HepG2 (cell line): ENCODE data around the gene IL17RC. TPM values are rescaled to one million over a fixed set of nuclear protein-coding genes. Genes with fewer than 3 reads are reported as not detected.
"Not testable (repeated sequence)": the region's sequence is repeated elsewhere in the genome, so short reads cannot be mapped to it uniquely, and the experiment has no call there.

Experiments
- ATF4 ChIP-seq, 2 experiments: fragments of 450-650 bp in 1 of 2; sonication (generic) in 1 of 2; formaldehyde crosslinking; IDR thresholded peaks; 2 replicates each; pipeline versions ENCODE4 v1.5.0 to v1.8.0; 2020 to 2022; ENCODE audit warnings: mild to moderate bottlenecking in 1 of 2, missing genetic modification reagents in 1 of 2
- ATF7 ChIP-seq, 2 experiments: fragments of 450-650 bp in 1 of 2; sonication (generic) in 1 of 2; formaldehyde crosslinking in 1 of 2; IDR thresholded peaks; 2 replicates each; pipeline versions ENCODE4 v1.4.0 to v1.6.1; 2016 to 2020; ENCODE audit warnings: antibody characterized with exemption in 1 of 2, mild to moderate bottlenecking in 1 of 2, missing genetic modification reagents in 1 of 2
- CHD4 ChIP-seq: fragments of 200-600 bp; sonication (generic); IDR thresholded peaks from 2 replicates; pipeline ENCODE4 v1.7.0; 2017; ENCODE audit warnings: mild to moderate bottlenecking, low read length, borderline replicate concordance
- CREM ChIP-seq, 2 experiments: sonication (generic) in 1 of 2; formaldehyde crosslinking in 1 of 2; IDR thresholded peaks; 2 replicates each; pipeline versions ENCODE4 v1.4.0 to v1.6.1; 2016 to 2020; ENCODE audit warnings: antibody characterized with exemption in 1 of 2, mild to moderate bottlenecking in 1 of 2, missing genetic modification reagents in 1 of 2
- FOSL2 ChIP-seq: sonication (generic); formaldehyde crosslinking; IDR thresholded peaks from 2 replicates; pipeline ENCODE4 v1.4.0; 2020; ENCODE audit warnings: missing genetic modification reagents
- GABPB1 ChIP-seq: IDR thresholded peaks from 2 replicates; pipeline ENCODE4 v1.6.1; 2016; ENCODE audit warnings: mild to moderate bottlenecking, missing genetic modification reagents, moderate library complexity, missing compliant biosample characterization
- HNF4G ChIP-seq, 2 experiments: sonication (generic) in 1 of 2; formaldehyde crosslinking in 1 of 2; IDR thresholded peaks; 2 replicates each; pipeline versions ENCODE4 v1.4.0 to v1.6.1; 2011 to 2020; ENCODE audit warnings: borderline replicate concordance in 2 of 2, low read depth in 2 of 2, mild to moderate bottlenecking in 2 of 2, low read length in 1 of 2, missing genetic modification reagents in 1 of 2, moderate library complexity in 1 of 2
- KLF16 ChIP-seq, 2 experiments: sonication (generic) in 1 of 2; formaldehyde crosslinking in 1 of 2; IDR thresholded peaks; 2 replicates each; pipeline versions ENCODE4 v1.6.1 to v1.8.0; 2016 to 2023; ENCODE audit warnings: missing genetic modification reagents in 2 of 2, missing compliant biosample characterization in 1 of 2
- MAX ChIP-seq: IDR thresholded peaks from 2 replicates; pipeline ENCODE4 v1.6.1; 2012; ENCODE audit warnings: inconsistent platforms
- MED1 ChIP-seq: sonication (generic); formaldehyde crosslinking; IDR thresholded peaks from 2 replicates; pipeline ENCODE4 v1.4.0; 2020; ENCODE audit warnings: missing genetic modification reagents
- MEF2D ChIP-seq: sonication (generic); formaldehyde crosslinking; IDR thresholded peaks from 2 replicates; pipeline ENCODE4 v1.5.1; 2020; ENCODE audit warnings: mild to moderate bottlenecking, missing genetic modification reagents
- NCOR1 ChIP-seq: fragments of 200-600 bp; sonication (generic); IDR thresholded peaks from 2 replicates; pipeline ENCODE4 v1.7.0; 2017; ENCODE audit warnings: antibody characterized with exemption, low read length, borderline replicate concordance
- NKX3-1 ChIP-seq: sonication (generic); formaldehyde crosslinking; IDR thresholded peaks from 2 replicates; pipeline ENCODE4 v1.5.0; 2020; ENCODE audit warnings: missing genetic modification reagents
- RARA ChIP-seq: IDR thresholded peaks from 2 replicates; pipeline ENCODE4 v1.6.1; 2016; ENCODE audit warnings: missing genetic modification reagents, missing compliant biosample characterization
- SOX5 ChIP-seq: IDR thresholded peaks from 2 replicates; pipeline ENCODE4 v1.6.1; 2016; ENCODE audit warnings: borderline replicate concordance
- SP5 ChIP-seq: IDR thresholded peaks from 2 replicates; pipeline ENCODE4 v1.6.1; 2016; ENCODE audit warnings: low read depth, borderline replicate concordance
- TCF12 ChIP-seq, 2 experiments: fragments of 450-650 bp in 1 of 2; sonication (generic) in 1 of 2; formaldehyde crosslinking in 1 of 2; IDR thresholded peaks; 2 replicates each; pipeline versions ENCODE4 v1.6.1 to v1.8.0; 2017 to 2022; ENCODE audit warnings: antibody characterized with exemption in 1 of 2, mild to moderate bottlenecking in 1 of 2, missing genetic modification reagents in 1 of 2, moderate library complexity in 1 of 2
- ZEB1 ChIP-seq: IDR thresholded peaks from 2 replicates; pipeline ENCODE4 v1.6.1; 2012; ENCODE audit warnings: mild to moderate bottlenecking, low read depth, inconsistent platforms; ENCODE audit not compliant: insufficient replicate concordance
- ZFP82 ChIP-seq: sonication (generic); formaldehyde crosslinking; IDR thresholded peaks from 2 replicates; pipeline ENCODE4 v1.5.1; 2020; ENCODE audit warnings: mild to moderate bottlenecking, missing genetic modification reagents, borderline replicate concordance
- ZFX ChIP-seq: sonication (generic); formaldehyde crosslinking; IDR thresholded peaks from 2 replicates; pipeline ENCODE4 v1.4.0; 2020; ENCODE audit warnings: mild to moderate bottlenecking, low read depth, missing genetic modification reagents, moderate library complexity
- ZMYM3 ChIP-seq: sonication (generic); formaldehyde crosslinking; IDR thresholded peaks from 2 replicates; pipeline ENCODE4 v1.5.1; 2020; ENCODE audit warnings: mild to moderate bottlenecking, missing genetic modification reagents
- ZMYM4 ChIP-seq: sonication (generic); formaldehyde crosslinking; IDR thresholded peaks from 2 replicates; pipeline ENCODE4 v1.8.1; 2023; ENCODE audit warnings: mild to moderate bottlenecking, missing genetic modification reagents
- ZNF580 ChIP-seq: IDR thresholded peaks from 2 replicates; pipeline ENCODE4 v1.6.1; 2016; ENCODE audit warnings: low read depth, borderline replicate concordance
- ZNF589 ChIP-seq: sonication (generic); formaldehyde crosslinking; conservative IDR thresholded peaks from 2 replicates; pipeline ENCODE4 v1.8.0; 2022; ENCODE audit warnings: mild to moderate bottlenecking, moderate library complexity, missing genetic modification reagents
- ZNF629 ChIP-seq: sonication (generic); formaldehyde crosslinking; conservative IDR thresholded peaks from 2 replicates; pipeline ENCODE4 v1.5.0; 2020; ENCODE audit warnings: missing genetic modification reagents
- ZNF746 ChIP-seq: sonication (generic); formaldehyde crosslinking; IDR thresholded peaks from 2 replicates; pipeline ENCODE4 v1.8.0; 2022; ENCODE audit warnings: mild to moderate bottlenecking, missing genetic modification reagents
- ZNF788 ChIP-seq: sonication (generic); formaldehyde crosslinking; IDR thresholded peaks from 2 replicates; pipeline ENCODE4 v1.5.0; 2020; ENCODE audit warnings: mild to moderate bottlenecking, missing genetic modification reagents, borderline replicate concordance
- polyA plus RNA-seq, 8 experiments: library from polyadenylated mRNA; depleted of rRNA in 3 of 8; stranded (reverse) in 7 of 8; unstranded in 1 of 8; fragments of >200 nt; fragmentation: Illumina TruSeq in 4 of 8; extraction: Trizol in 4 of 8; gene quantifications; 2 replicates each; pipeline versions ENCODE4 v1.2.1 to v1.2.3, GENCODE V29; 2011 to 2016; ENCODE audit warnings: low read depth in 4 of 8, missing spikeins in 1 of 8, mixed read lengths in 1 of 8; ENCODE audit not compliant: insufficient read depth in 1 of 8
- total RNA-seq, 5 experiments: library from RNA; depleted of rRNA; stranded (reverse); fragments of >200 nt; fragmentation: Illumina TruSeq; extraction: Trizol; gene quantifications; 2 replicates each; pipeline ENCODE4 v1.2.3, GENCODE V29; 2016; ENCODE audit warnings: low read depth in 1 of 5
- TF ChIP-seq, protein P1 (sequence below): sonication (generic); formaldehyde crosslinking; conservative IDR thresholded peaks from 2 replicates; pipeline ENCODE4 v1.4.0; 2020; ENCODE audit warnings: missing genetic modification reagents

IL17RC gene
- total and polyA plus RNA-seq, 2 of the 13 experiments (the other 11 are each of a cell fraction or from before 2014, with no cell fraction given) = 20.7 to 24.0 TPM

DNA sequence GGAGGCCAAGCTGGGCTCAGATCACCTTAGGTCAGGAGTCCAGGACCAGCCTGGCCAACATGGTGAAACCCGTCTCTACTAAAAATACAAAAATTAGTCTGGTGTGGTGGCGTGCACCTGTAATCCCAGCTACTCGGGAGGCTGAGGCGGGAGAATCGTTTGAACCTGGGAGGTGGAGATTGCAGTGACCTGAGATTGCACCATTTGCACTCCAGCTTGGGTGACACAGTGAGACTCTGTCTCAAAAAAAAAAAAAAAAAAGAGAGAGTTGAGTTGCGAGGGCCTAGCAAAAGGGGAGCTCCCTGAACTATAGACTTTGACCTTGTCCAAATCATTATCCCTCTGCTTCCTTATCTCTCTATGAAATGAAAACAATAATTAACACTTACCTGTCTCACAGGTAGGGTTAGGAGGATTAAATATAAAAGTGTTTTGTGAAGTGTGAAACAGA is 15.9 kb upstream of the IL17RC start (continued):
- TF ChIP-seq ZFP82 (peak; percentile 65; the same call in 1 of the 2 replicates), CHD4 (peak; percentile 61; the same call in 1 of the 2 replicates), ZNF629 (CRISPR knock-in tag) (peak; percentile 55), SOX5 (CRISPR knock-in tag) (peak; percentile 50; the same call in 1 of the 2 replicates), MEF2D (CRISPR knock-in tag) (peak; percentile 23; the same call in 1 of the 2 replicates), ZMYM4 (CRISPR knock-in tag) (peak; percentile 69), ZNF746 (CRISPR knock-in tag) (peak; percentile 85), MAX (peak; percentile 38; the same call in 1 of the 2 replicates), SP5 (CRISPR knock-in tag) (peak; percentile 61; the same call in 1 of the 2 replicates), TCF12 (CRISPR knock-in tag; IDR thresholded peaks at IDR 0.05) (peak; percentile 81; the same call in 1 of the 2 replicates), GABPB1 (peak; percentile 38), FOSL2 (CRISPR knock-in tag) (peak; percentile 66), CREM (IDR thresholded peaks at IDR 0.05) (peak; percentile 71), ATF4 (CRISPR knock-in tag; IDR thresholded peaks at IDR 0.05) (peak in 1 of 2 experiments; percentile 88; a peak in 2 of 4 replicates), ZEB1 (peak; percentile 96), HNF4G (IDR thresholded peaks at IDR 0.05; ENCODE audit: borderline replicate concordance, low read depth, low read length) (peak; percentile 91), HNF4G (CRISPR knock-in tag; IDR thresholded peaks at IDR 0.05; ENCODE audit: borderline replicate concordance, low read depth) (peak; percentile 54; the same call in 1 of the 2 replicates), KLF16 (CRISPR knock-in tag; IDR thresholded peaks at IDR 0.05) (peak in 1 of 2 experiments; percentile 64; a peak in 1 of 4 replicates), ZMYM3 (CRISPR knock-in tag) (peak; percentile 100), NCOR1 (peak; percentile 96), ZNF580 (CRISPR knock-in tag) (peak; percentile 54; the same call in 1 of the 2 replicates), ZFX (CRISPR knock-in tag) (0 out of 2 replicates have a peak, but pooled peaks have one; percentile 17), RARA (CRISPR knock-in tag) (peak; percentile 81), ATF7 (IDR thresholded peaks at IDR 0.05) (peak; percentile 48; the same call in 1 of the 2 replicates), NKX3-1 (CRISPR knock-in tag) (0 out of 2 replicates have a peak, but pooled peaks have one; percentile 50), ZNF589 (CRISPR knock-in tag) (0 out of 2 replicates have a peak, but pooled peaks have one; percentile 12), ZNF788 (0 out of 2 replicates have a peak, but pooled peaks have one; percentile 77), MED1 (CRISPR knock-in tag) (peak; percentile 71)
- TF ChIP-seq, protein P1, sequence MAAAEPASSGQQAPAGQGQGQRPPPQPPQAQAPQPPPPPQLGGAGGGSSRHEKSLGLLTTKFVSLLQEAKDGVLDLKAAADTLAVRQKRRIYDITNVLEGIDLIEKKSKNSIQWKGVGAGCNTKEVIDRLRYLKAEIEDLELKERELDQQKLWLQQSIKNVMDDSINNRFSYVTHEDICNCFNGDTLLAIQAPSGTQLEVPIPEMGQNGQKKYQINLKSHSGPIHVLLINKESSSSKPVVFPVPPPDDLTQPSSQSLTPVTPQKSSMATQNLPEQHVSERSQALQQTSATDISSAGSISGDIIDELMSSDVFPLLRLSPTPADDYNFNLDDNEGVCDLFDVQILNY = 0 out of 2 replicates have a peak, but pooled peaks have one; percentile 29
- not testable (repeated sequence) for TF ChIP-seq TCF12 (IDR thresholded peaks at IDR 0.05); CREM (CRISPR knock-in tag; IDR thresholded peaks at IDR 0.05); ATF7 (CRISPR knock-in tag; IDR thresholded peaks at IDR 0.05)
